Sigmoid colon (tissue), 4 donors: ENCODE measurements around the gene GGA1.

Experiments used
- EP300 ChIP-seq, 4 donors: sonication (generic); formaldehyde crosslinking; IDR thresholded peaks; one replicate each; pipeline ENCODE4 v1.6.1; 2017; ENCODE audit warnings: antibody characterized with exemption in 4 of 4
- POLR2A ChIP-seq, 2 donors: fragments of 450-650 bp; IDR thresholded peaks; one replicate each; pipeline ENCODE4 v1.6.1; 2016; ENCODE audit warnings: antibody characterized with exemption in 2 of 2, mild to moderate bottlenecking in 2 of 2, moderate library complexity in 2 of 2
- POLR2AphosphoS5 ChIP-seq, 4 donors: sonication (generic); formaldehyde crosslinking; IDR thresholded peaks; one replicate each; pipeline ENCODE4 v1.6.1; 2017; ENCODE audit warnings: antibody characterized with exemption in 4 of 4
- TF ChIP-seq, protein P1 (sequence below), 4 experiments: fragments of 450-650 bp in 3 of 4; fragments of 200-600 bp in 1 of 4; IDR thresholded peaks; one replicate each; pipeline ENCODE4 v1.5.1; 2016 to 2019; ENCODE audit warnings: antibody characterized with exemption in 4 of 4, mild to moderate bottlenecking in 3 of 4, moderate library complexity in 2 of 4

GRCh38 chr22:37631448-37632173 lies 23.0 kb downstream of the GGA1 start:
- TF ChIP-seq, protein P1, sequence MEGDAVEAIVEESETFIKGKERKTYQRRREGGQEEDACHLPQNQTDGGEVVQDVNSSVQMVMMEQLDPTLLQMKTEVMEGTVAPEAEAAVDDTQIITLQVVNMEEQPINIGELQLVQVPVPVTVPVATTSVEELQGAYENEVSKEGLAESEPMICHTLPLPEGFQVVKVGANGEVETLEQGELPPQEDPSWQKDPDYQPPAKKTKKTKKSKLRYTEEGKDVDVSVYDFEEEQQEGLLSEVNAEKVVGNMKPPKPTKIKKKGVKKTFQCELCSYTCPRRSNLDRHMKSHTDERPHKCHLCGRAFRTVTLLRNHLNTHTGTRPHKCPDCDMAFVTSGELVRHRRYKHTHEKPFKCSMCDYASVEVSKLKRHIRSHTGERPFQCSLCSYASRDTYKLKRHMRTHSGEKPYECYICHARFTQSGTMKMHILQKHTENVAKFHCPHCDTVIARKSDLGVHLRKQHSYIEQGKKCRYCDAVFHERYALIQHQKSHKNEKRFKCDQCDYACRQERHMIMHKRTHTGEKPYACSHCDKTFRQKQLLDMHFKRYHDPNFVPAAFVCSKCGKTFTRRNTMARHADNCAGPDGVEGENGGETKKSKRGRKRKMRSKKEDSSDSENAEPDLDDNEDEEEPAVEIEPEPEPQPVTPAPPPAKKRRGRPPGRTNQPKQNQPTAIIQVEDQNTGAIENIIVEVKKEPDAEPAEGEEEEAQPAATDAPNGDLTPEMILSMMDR (IDR thresholded peaks at IDR 0.05) = no peak
- TF ChIP-seq POLR2A (IDR thresholded peaks at IDR 0.05) = no peak
- TF ChIP-seq EP300 (IDR thresholded peaks at IDR 0.05) = no peak
- TF ChIP-seq POLR2AphosphoS5 (IDR thresholded peaks at IDR 0.05) = no peak
